NCI-H1105 (cell line): Measurements from ENCODE around the gene FOXP1.

Source experiments
- DNase-seq: peaks from one replicate; lab custom pipeline; 2025; lab: John Stamatoyannopoulos, UW

FOXP1 gene

GRCh38 chr3:71264840-71265239 is 318.7 kb downstream of the FOXP1 start:
- no peak for DNase-seq

DNA sequence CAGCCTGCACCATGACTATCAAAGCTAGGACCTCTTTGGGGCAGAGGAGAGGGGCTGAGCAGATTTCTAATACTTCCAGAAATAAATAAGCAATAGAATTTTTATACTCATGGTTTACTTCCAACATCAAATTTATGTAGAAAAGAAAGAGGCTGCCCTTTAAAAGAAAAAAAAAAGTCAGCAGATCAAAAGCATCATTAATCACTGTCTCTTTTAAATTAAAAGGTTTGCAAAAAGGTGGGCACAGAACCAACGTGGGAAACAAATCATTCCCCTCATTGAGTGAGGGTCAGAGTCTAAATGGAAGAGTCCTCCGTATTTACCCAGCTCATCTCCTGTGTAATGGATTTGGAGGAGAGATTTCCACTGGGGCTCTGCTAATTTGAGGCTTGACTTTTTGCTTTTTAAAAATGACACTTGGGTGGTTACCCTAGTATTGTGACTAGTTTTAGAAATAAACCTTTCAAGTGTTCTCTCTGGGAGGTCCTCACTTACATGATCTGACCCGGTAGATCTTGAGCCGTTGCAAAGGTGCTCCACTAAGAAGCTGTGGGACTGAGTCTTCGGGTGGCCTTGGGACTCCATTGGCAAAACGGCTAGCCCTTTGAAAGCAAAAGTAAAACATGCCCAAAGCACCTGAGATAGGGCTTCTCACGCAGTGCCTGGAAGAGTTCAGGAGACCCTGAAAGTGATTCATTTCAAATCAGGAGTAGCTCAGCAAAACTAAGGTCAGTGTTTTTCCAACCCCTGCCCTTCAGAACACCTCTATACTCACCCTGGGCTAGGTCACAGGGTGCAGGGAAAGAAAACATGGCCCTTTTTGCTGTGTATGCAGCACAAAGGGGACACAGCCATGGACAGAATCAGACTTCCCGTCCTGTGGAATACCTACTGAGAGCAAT is 320.9 kb downstream of the FOXP1 start:
- no peak for DNase-seq

GRCh38 chr3:71260782-71261181 is 322.7 kb downstream of the FOXP1 start:
- no peak for DNase-seq

DNA sequence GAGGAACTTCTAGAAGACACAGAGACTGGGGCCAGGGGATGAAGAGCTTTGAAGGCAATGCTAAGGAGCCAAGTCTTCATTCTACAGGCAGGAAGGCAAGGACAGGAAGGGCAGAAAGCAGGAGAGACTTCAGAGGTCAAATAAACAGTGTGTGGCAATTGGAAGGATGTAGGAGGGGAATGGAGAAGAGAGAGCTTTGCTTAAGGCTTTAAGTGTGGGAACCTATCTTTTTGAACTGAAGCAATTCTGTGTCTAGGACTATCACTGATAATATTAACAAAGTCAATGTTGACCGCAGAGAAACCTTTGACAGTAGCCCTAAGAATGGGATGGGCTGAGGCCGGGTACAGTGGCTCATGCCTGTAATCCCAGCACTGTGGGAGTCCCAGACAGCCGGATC is 325.0 kb downstream of the FOXP1 start:
- no peak for DNase-seq

GRCh38 chr3:71258116-71258515 is 325.4 kb downstream of the FOXP1 start:
- DNase-seq: no peak

DNA sequence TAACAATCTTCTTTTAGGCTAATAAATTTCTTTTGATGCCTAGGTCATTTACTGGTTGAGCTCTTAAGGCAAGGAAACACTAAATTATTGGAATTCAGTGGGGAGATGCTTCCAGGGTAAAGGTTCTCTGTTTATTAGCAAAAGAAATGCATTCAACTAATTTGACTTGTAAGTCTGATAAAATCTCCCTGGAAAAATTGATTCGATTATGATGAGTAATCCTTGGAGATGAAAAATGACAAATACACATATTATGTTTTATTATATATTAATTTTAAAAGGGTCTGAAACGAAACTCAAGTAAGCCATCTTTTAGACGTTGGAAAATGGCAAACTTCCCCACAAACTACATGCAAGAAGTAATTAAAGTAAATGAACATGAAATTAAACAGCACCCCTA is 328.0 kb downstream of the FOXP1 start:
- DNase-seq: no peak

GRCh38 chr3:71254281-71255057 is 329.1 kb downstream of the FOXP1 start:
- no peak for DNase-seq

- DNase-seq: no peak
Observed at GRCh38 chr3:71253169-71253568, 330.4 kb downstream of the FOXP1 start.

DNA sequence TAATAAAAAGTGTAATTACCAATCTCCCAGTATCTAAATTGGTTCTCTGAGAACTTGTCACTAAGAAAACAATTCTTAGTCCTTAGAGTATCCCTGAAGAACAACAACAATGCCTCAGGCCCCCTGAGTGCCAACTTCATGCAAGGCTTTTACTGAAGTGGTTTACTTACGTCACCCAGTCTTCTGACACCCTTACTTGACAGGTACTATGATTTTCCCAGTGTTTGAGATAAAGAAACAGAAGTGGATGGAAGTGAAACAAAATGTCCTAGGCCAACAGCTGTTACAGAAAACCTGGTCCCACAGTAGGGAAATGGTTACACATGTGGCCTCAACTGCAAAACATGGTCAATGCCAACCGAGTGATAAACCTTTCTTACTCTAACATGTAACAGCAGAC is 331.1 kb downstream of the FOXP1 start:
- DNase-seq: no peak

DNA sequence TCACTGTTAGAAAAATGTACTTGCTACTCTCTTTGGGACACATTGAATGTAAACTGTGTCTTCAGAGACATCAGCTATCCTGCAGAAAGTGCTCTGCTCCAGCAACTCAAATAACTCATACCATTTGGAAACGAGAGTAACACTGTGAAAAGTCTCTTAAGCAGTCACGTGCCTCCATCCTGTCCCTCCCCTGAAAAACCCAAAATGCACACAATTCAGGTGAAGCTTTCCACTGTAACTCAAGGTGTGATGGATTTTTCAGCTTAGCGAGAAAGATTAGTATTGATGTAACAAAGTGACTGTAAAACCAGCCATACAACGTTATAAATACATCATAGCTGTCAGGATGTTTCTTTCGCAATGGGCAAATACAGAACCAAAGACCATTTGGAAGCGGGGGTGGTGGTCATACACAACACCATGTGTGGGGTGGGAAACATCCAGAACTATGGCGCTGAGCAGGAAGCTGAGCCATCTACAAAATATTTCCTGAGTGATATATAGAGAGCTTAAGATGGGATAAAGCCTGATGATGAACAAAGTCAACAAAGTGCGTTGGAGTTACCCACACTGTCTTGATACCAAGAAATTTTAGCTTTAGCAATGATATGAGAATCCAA is 332.3 kb downstream of the FOXP1 start:
- no peak for DNase-seq

DNA sequence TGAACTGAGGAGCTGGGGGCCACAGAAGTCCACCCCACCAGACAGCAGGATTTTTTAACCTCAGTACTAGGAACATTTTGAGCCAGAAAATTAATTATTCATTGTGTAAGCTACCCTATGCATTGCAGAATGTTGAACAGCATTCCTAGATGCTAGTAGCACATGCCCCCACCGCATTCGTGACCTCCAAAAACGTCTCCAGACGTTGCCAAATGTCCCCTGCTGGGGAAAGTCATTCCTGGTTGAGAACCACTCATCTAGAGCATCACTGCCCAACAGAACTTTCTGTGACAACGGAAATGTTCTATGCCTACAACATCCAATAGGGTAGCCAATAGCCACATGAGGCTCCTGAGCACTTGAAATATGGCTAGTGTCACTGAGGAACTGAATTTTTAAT is 333.5 kb downstream of the FOXP1 start:
- no peak for DNase-seq

DNA sequence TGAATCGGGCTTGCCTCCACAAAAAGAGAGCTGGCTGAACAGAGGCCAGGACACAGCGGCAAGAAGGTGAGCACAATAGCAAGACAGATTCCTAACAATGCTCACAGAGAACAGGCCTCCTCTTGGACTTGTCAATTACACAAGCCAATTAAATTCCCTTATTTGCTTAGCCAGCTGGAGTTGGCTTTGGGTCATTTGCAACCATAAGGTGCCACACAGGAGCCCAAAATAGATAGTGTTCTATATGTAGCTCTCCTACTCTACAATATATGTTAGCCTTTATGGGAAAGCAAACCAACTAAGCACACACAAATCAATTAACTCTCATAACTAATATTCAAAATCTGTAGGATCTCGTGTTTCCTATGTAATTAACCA is 335.6 kb downstream of the FOXP1 start:
- no peak for DNase-seq

DNA sequence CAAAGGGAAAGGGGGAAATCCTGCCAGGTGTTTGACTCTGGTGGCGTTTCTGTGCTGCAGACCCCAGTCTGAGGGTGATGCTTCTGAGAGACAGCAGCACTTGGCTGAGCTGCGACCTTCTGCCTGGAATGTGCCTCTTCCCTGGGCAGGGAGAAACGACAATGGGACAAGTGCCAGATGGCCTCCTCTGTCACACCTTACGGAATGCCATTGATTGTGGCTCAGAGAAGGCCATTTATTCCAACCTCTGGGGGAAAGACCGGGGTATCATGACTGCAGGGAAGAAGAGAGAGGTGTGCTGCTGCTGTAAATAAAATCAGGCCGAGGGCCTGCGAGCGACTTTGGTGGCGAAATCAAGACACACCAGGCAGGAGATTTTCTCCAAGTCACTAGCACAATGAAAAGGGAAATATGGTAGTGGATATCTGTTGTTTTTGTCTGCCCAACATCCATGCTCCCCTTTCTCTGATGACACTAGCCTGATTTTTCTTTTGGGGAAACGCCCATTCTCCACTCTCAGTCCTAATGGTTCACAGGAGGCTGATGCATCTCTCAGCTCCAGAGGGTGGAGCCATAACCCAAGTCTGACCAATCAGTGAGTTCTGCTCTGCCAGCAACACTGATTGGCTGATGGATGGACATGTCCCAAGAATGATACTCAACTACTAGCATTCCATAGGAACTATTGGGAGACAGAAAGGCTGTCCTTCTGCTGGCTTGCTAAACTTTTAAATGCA is 336.1 kb downstream of the FOXP1 start:
- no peak for DNase-seq

- no peak for DNase-seq
Observed at GRCh38 chr3:71245971-71246880, 337.3 kb downstream of the FOXP1 start.

DNA sequence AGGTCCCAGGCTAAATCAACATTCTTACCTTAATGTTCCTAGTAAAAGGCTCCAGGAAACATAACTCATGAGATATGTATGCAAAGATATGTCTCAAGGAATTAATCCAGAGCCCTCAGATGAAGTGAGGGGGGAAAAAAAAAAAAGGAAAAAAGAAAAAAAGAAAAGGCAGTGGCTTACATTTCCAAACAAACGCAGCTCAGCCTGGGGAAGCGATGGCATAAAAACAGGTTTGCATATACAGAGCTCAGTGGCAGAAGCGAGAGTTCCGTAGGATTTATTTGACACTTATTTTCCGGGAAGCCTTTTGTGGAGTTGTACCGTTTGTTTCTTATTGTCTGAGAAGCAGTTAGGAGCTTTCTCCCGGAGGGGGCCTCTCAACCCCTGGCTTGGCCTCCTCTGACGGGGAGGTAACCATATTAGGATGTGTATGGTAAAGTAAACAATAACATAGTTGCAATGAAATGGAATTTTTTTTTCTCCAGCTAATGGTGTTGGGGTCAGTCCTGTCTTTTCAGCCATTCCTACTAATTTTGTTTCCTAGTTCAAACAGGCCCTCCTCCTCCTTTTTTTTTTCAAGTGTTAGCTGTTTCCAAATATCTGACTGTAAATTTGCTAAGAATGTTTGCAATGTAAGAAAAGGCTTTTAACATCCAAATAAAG is 338.6 kb downstream of the FOXP1 start:
- no peak for DNase-seq

- DNase-seq: no peak
Observed at GRCh38 chr3:71244153-71244825, 339.2 kb downstream of the FOXP1 start.

GRCh38 chr3:71243229-71243628 is 340.3 kb downstream of the FOXP1 start:
- DNase-seq: no peak

DNA sequence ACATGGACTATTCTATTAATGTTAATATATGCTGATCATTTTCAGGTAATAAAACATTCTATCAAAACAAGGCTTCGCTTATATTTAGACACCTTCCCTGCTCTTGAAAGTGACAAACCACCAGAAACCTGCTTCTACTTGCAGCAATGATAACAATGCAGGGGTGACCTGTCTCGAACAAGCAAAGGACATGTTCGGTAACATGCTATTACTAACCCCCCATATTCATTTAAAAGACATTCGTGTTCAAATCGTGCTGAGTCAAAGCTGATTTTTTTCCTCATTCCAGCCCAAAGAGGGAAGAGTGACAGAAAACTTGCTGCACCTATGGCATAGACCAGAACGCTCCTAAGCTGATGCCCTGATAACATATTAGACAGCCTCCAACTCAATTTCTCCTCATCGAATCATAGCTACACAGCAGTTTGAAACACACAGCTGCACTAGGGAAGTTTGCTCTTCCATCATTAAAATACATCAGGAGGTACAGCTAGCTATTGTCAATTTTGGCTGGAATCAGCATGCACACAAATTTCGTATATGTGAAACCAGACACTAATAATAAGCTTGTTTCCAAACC is 341.5 kb downstream of the FOXP1 start:
- no peak for DNase-seq

DNA sequence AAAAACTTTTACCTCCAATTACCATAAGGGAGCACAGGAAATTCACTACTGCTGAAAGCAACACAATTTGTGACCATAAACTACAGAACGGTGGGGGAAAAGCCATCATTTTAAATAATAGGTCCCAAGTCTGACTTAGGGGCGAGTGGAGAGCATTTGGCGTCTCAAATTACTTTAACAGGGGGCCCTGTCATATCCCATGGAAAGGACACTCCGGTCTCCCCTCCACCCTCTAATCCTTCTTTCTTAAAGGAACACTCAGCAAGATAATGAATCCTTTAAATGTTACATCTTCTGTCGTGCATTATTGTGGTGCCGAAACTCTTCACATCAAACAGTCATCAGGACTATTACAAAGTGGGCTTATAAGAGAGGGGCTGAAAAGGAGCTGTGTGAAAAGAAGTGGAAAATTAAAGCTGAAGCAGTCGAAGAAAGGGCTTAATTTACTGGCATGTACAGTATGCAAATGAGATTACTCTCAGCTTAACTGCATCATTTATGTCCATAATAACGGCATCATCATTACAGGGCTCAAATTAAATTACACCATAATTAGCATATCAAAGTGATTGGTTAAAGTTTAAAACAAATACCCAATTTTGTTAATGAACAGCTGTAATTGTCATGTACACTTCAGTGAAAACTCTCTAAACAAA is 342.2 kb downstream of the FOXP1 start:
- DNase-seq: no peak
